ENCODE results near the gene LHFPL3. TPM values are rescaled to one million over a fixed set of nuclear protein-coding genes. Genes with fewer than 3 reads are reported as not detected.
"Not testable (repeated sequence)": the region's sequence is repeated elsewhere in the genome, so short reads cannot be mapped to it uniquely, and the experiment has no call there.

The LHFPL3 gene
- total RNA-seq, 2 donors from 2014 or later, result not detected

- Mint-ChIP-seq H3K9me3 (peaks cover 0 to 4% of the 10 kb centered on the region in 2 donors), H3K27ac (no peak overlapping the region), H3K36me3 (no peaks in the 10 kb centered on the region)
- ATAC-seq (no peak), DNase-seq (ENCODE audit: low spot score in 2 of 2) (no peak)
Measured at GRCh38 chr7:104529567-104529966, 201.2 kb downstream of the LHFPL3 start.

- DNase-seq (ENCODE audit: low spot score in 2 of 2) (no peak), ATAC-seq (no peak)
- Mint-ChIP-seq H3K36me3 (no peaks in the 10 kb centered on the region), H3K9me3 (no peaks in the 10 kb centered on the region), H3K27ac (no peak overlapping the region)
Measured at GRCh38 chr7:104530251-104530650, 201.8 kb downstream of the LHFPL3 start.

- Mint-ChIP-seq H3K27ac (no peak overlapping the region), H3K36me3 (no peaks in the 10 kb centered on the region), H3K9me3 (no peaks in the 10 kb centered on the region)
- DNase-seq (ENCODE audit: low spot score in 2 of 2), result no peak
- ATAC-seq, result no peak
Measured at GRCh38 chr7:104534149-104534548, 205.7 kb downstream of the LHFPL3 start.

- no peaks in the 10 kb centered on the region for H3K9me3 Mint-ChIP-seq
- no peaks in the 10 kb centered on the region for H3K36me3 Mint-ChIP-seq
- DNase-seq (ENCODE audit: low spot score in 2 of 2) (no peak), ATAC-seq (no peak)
- no peak overlapping the region for H3K27ac Mint-ChIP-seq
Measured at GRCh38 chr7:104535841-104536240, 207.4 kb downstream of the LHFPL3 start.

GRCh38 chr7:104536956-104537355 lies 208.6 kb downstream of the LHFPL3 start:
- no peak for ATAC-seq
- Mint-ChIP-seq H3K27ac (no peak overlapping the region), H3K9me3 (peaks cover 4 to 5% of the 10 kb centered on the region in 2 donors), H3K36me3 (no peaks in the 10 kb centered on the region)
- no peak for DNase-seq (ENCODE audit: low spot score in 2 of 2)

GRCh38 chr7:104538152-104538551 lies 209.7 kb downstream of the LHFPL3 start:
- no peaks in the 10 kb centered on the region for H3K36me3 Mint-ChIP-seq
- DNase-seq (ENCODE audit: low spot score in 2 of 2), result no peak

GRCh38 chr7:104541897-104542296 lies 213.5 kb downstream of the LHFPL3 start:
- peaks cover 4 to 9% of the 10 kb centered on the region in 2 donors for H3K9me3 Mint-ChIP-seq
- H3K36me3 Mint-ChIP-seq, result no peaks in the 10 kb centered on the region
- ATAC-seq, result no peak
- no peak overlapping the region for H3K27ac Mint-ChIP-seq
- DNase-seq (ENCODE audit: low spot score in 2 of 2), result no peak

More at GRCh38 chr7:104538152-104538551, 209.7 kb downstream of the LHFPL3 start:
- H3K9me3 Mint-ChIP-seq, result peaks cover 4 to 9% of the 10 kb centered on the region in 2 donors
- H3K27ac Mint-ChIP-seq, result no peak overlapping the region
- no peak for ATAC-seq

GRCh38 chr7:104548861-104549260 lies 220.5 kb downstream of the LHFPL3 start:
- no peak for DNase-seq (ENCODE audit: low spot score in 2 of 2)
- ATAC-seq, result no peak
- Mint-ChIP-seq H3K36me3 (no peaks in the 10 kb centered on the region), H3K9me3 (peaks cover 0 to 4% of the 10 kb centered on the region in 2 donors), H3K27ac (no peak overlapping the region)

- no peaks in the 10 kb centered on the region for H3K36me3 Mint-ChIP-seq
- no peak for ATAC-seq
- H3K9me3 Mint-ChIP-seq, result peaks cover 0 to 18% of the 10 kb centered on the region in 2 donors
- H3K27ac Mint-ChIP-seq, result no peak overlapping the region
- DNase-seq (ENCODE audit: low spot score in 2 of 2), result no peak
Measured at GRCh38 chr7:104550362-104550761, 222.0 kb downstream of the LHFPL3 start.

- ATAC-seq, result no peak
- Mint-ChIP-seq H3K27ac (no peak overlapping the region), H3K9me3 (peaks cover 0 to 24% of the 10 kb centered on the region in 2 donors), H3K36me3 (no peaks in the 10 kb centered on the region)
- DNase-seq (ENCODE audit: low spot score in 2 of 2), result no peak
Measured at GRCh38 chr7:104551226-104551625, 222.8 kb downstream of the LHFPL3 start.

GRCh38 chr7:104552102-104552501 lies 223.7 kb downstream of the LHFPL3 start:
- Mint-ChIP-seq H3K9me3 (peaks cover 5 to 30% of the 10 kb centered on the region in 2 donors), H3K36me3 (peaks cover 3 to 4% of the 10 kb centered on the region in 2 donors), H3K27ac (no peak overlapping the region)
- DNase-seq (ENCODE audit: low spot score in 2 of 2), result no peak
- no peak for ATAC-seq

GRCh38 chr7:104553074-104553473 lies 224.7 kb downstream of the LHFPL3 start:
- Mint-ChIP-seq H3K36me3 (peaks cover 5% of the 10 kb centered on the region in 2 donors), H3K27ac (no peak overlapping the region)
- ATAC-seq, result no peak

GRCh38 chr7:104563350-104563901 lies 235.0 kb downstream of the LHFPL3 start:
- not testable (repeated sequence) for DNase-seq (ENCODE audit: low spot score in 2 of 2); H3K36me3 Mint-ChIP-seq; H3K27ac Mint-ChIP-seq; H3K9me3 Mint-ChIP-seq; ATAC-seq

More at GRCh38 chr7:104553074-104553473, 224.7 kb downstream of the LHFPL3 start:
- H3K9me3 Mint-ChIP-seq, result peaks cover 7 to 32% of the 10 kb centered on the region in 2 donors
- DNase-seq (ENCODE audit: low spot score in 2 of 2), result no peak

- Mint-ChIP-seq H3K9me3 (no peaks in the 10 kb centered on the region), H3K36me3 (no peaks in the 10 kb centered on the region), H3K27ac (no peak overlapping the region)
- ATAC-seq, result no peak
- no peak for DNase-seq (ENCODE audit: low spot score in 2 of 2)
Measured at GRCh38 chr7:104569751-104570150, 241.3 kb downstream of the LHFPL3 start.

- H3K9me3 Mint-ChIP-seq, result no peaks in the 10 kb centered on the region
- DNase-seq (ENCODE audit: low spot score in 2 of 2) (no peak), ATAC-seq (no peak)
- H3K36me3 Mint-ChIP-seq, result no peaks in the 10 kb centered on the region
- H3K27ac Mint-ChIP-seq, result no peak overlapping the region
Measured at GRCh38 chr7:104572554-104572953, 244.2 kb downstream of the LHFPL3 start.

- H3K36me3 Mint-ChIP-seq, result no peaks in the 10 kb centered on the region
- peaks cover 0 to 1% of the 10 kb centered on the region in 2 donors for H3K9me3 Mint-ChIP-seq
- ATAC-seq (no peak), DNase-seq (ENCODE audit: low spot score in 2 of 2) (no peak)
- H3K27ac Mint-ChIP-seq, result no peak overlapping the region
Measured at GRCh38 chr7:104584620-104585019, 256.2 kb downstream of the LHFPL3 start.

- H3K27ac Mint-ChIP-seq; DNase-seq (ENCODE audit: low spot score in 2 of 2); ATAC-seq; H3K36me3 Mint-ChIP-seq: not testable (repeated sequence)
- peaks cover 8 to 10% of the 10 kb centered on the region in 2 donors for H3K9me3 Mint-ChIP-seq
Measured at GRCh38 chr7:104595591-104595990, 267.2 kb downstream of the LHFPL3 start.

- no peak for DNase-seq (ENCODE audit: low spot score in 2 of 2)
- peaks cover 0 to 8% of the 10 kb centered on the region in 2 donors for H3K9me3 Mint-ChIP-seq
- H3K36me3 Mint-ChIP-seq, result no peaks in the 10 kb centered on the region
- no peak for ATAC-seq
- H3K27ac Mint-ChIP-seq, result no peak overlapping the region
Measured at GRCh38 chr7:104603957-104604356, 275.6 kb downstream of the LHFPL3 start.
